Cortex of kidney (tissue), 1 donor: Measurements from ENCODE around the gene CAMKV.
"Not testable (repeated sequence)": the region's sequence is repeated elsewhere in the genome, so short reads cannot be mapped to it uniquely, and the experiment has no call there.

Source experiments
- DNase-seq: peaks from one replicate; lab custom pipeline; 2025; lab: John Stamatoyannopoulos, UW

Gene CAMKV, protein sequence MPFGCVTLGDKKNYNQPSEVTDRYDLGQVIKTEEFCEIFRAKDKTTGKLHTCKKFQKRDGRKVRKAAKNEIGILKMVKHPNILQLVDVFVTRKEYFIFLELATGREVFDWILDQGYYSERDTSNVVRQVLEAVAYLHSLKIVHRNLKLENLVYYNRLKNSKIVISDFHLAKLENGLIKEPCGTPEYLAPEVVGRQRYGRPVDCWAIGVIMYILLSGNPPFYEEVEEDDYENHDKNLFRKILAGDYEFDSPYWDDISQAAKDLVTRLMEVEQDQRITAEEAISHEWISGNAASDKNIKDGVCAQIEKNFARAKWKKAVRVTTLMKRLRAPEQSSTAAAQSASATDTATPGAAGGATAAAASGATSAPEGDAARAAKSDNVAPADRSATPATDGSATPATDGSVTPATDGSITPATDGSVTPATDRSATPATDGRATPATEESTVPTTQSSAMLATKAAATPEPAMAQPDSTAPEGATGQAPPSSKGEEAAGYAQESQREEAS

DNA sequence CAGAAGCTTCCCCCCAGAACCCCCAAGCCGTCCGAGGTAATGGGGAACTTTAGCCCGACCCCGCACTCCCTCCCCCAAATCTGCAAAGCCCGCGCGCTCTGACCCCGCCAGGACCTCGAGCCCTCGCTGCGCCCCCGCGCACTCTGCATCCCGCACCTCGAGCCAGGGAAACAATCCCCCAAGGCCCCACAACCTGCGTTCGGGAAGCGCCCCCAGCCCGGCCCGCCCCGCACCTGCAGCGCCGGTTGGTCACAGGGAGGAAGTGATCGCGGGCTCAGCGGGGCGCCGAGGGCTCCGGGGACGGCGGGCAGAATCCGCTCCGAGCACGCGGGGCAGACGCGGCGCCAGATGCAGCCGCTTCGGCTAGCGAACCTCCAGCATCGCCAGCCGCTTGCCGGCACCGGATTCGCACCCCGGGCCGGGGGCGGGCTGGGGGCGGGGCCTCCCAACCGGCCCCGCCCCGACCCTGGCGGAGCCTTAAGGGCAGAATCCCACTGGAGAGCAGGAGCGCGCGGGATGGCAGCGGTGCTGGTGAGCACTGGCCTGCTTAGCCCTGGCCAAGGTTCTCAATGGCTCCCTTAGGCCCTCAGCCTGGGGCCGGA is at the start of gene CAMKV:
CAMKV (minus strand) TSS at position 382 of the 602 bp plus-strand sequence. CDS start 7,518 bp downstream, outside the sequence.
- DNase-seq: no peak

DNA sequence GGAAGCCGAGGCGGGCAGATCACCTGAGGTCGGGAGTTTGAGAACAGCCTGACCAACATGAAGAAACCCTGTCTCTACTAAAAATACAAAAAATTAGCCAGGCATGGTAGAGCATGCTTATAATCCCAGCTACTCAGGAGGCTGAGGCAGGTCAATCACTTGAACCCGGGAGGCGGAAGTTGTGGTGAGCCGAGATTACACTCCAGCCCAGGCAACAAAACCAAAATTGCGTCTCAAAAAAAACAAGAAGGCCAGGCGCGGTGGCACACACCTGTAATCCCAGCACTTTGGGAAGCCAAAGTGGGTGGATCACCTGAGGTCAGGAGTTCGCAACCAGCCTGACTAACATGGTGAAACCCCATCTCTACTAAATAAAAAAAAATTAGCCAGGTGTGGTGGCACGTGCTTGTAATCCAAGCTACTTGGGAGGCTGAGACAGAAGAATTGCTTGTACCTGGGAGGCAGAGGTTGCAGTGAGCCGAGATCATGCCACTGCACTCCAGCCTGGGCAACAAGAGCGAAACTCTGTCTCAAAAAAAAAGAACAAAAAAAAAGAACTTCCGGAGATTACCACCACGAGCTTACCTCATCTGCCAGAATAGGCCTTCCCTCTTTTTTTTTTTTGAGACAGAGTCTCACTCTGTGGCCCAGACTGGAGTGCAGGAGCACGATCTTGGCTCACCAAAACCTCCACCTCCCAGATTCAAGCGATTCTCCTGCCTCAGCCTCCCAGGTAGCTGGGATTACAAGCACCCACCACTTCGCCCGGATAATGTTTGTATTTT is 48.3 kb upstream of the CAMKV start:
- not testable (repeated sequence) for DNase-seq

DNA sequence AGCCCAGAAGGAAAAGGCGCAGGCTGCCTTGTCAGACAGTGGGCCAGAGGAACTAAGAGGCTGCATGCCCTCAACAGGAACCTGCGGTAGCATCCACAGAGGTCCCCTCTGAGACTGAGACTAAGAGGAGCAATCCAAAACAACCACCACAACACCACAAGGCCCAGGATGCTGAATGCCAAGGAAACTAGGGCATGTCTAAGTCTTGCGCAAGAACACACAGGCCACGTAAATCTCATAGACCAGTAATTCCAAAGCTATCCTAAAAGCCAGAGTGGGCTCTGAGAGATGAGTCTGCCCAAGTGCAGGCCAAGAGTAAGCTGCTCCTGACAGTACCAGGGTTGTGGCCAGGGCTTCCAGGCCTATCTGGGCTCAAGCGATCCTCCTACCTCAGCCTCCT is 47.0 kb upstream of the CAMKV start:
- no peak for DNase-seq

DNA sequence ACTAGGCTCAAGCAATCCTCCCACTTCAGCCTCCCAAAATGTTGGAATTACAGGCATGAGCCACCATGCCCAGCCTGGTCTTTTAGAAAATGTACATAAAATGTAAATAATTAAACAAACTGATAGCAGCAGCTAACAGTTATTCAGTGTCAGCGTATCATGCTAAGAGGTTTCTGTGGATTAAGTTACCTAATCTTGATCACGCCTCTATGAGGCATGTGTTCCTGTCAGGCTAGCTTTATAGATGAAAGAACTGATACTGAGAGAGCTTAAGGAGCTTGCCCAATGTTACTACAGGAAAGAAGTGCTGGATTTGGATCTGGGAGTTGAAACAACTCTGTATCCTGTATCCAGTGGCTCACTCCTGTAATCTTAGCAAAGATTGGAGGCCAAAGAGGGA is 45.2 kb upstream of the CAMKV start:
- DNase-seq: no peak

DNA sequence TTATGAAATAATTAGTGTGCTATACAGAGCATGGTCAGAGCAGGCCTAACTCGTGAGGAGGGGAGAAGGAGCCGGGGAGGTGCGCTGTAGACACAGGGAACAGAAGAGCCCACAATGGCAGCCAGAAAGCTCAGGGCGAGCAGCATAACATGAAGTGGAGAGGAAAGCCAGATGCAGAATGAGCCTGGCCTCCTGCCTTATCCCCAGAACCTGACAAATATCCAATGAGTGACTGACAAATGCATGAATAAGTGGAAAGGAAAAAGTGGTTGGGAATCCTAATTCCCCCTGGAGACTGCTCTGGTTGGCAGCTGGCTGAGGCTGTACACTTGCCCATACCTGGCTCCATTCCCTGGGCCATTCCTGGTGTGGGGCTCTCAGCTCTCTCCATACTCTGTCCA is 43.2 kb upstream of the CAMKV start:
- no peak for DNase-seq

DNA sequence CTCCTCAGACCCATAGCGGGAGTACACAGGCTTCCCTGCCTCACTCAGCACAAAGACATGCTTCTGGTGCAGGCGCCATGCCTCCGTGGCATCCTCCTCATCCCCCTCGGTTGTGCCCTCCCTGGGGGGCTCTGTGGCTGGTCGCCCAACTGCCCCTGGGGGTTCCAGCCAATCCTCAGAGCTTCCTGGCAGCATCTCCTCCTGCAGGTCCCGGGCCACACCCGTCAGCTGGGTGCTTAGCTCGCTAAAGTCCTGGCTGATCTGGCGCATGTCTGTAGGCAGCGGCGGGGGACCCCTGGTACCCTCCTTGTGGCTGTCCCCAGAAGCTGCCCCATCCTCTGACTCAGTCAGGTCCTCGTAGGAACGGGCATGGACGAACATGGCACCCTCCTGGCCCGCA is 41.9 kb upstream of the CAMKV start:
- no peak for DNase-seq

DNA sequence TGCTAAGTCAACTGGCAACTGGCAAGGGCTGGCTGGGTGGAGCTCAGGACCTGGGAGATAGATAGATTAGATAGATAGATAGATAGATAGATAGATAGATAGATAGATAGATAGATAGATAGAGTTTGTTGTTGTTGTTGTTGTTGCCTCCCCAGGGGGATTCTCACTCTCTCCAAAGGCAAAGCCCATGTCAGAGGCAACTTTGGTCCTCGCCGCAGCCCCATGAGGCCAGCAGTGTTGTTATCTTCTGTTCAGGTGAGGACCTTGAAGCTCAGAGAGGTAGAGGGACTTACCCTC is 41.4 kb upstream of the CAMKV start:
- no peak for DNase-seq

DNA sequence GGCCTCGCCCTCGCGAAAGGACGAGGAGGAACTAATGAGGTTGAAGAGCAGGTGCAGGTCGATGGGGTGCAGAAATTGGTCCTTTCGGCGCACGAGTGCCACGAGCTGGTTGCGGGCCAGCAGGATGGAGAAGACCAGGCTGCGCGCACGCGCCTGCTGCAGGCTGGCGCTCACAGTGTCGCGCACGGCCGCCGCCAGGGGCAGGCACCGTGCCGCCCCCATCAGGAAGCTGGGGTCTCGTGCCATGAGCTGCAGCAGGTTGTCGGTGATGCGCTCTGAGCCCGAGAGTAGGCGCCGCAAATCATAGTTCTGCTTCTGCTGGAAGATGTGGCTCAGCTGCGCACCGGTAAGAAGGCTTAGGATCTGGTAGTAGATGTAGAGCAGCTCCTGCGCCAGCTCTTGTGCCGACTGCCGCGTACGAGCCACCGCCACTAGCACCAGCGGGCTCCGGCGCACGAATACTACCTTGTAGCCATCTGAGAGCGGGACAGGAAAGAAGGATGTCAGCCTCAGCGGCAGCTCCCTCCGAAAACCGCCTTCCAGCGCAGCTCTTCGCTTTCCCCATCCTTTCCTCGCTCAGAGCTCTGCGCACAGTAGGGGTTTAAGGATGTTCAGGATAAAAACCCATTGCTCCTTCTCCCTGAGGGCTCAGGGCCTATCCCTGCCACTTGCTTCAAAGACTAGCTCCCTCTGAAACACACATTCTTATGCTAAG is 40.9 kb upstream of the CAMKV start:
- DNase-seq: no peak

DNA sequence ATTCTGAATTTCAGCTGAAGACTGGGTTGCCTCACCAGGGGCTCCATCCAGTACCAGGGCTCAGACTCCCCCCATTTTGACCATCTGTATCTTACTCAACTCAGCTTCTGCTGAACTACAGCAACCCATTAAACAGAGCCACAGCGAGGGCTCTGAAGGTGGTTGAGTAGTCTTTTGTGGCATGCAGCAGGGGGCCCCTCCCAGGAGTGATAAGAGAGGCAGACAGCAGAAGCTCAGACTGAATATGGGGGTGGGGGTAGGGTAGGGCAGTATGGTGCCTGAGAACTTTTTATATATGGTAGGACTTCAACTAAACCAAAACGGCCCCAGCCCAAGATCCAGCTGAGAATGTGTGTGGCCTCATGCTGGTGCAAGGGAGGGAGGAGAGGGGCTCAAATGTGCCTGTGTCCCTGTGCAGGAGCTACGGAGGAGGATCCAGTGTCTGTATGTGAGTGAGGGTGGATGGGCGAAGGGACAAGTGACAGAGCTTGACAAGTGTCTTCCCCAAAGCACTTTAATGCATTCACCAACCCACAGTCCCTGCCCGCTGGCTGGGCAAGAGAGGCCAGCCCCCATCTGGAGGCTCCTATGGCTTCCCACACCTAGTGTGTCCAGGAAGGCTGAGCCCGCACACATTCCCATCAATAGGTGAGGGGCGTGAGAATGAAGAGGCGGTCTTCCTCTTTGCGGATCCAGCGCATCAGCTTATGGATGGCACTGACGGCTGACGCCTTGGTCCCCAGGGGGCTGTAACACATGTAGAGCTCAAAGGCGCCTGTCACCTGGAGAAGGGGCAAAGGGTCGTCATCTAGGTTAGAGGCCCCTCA is 38.9 kb upstream of the CAMKV start:
- no peak for DNase-seq

DNA sequence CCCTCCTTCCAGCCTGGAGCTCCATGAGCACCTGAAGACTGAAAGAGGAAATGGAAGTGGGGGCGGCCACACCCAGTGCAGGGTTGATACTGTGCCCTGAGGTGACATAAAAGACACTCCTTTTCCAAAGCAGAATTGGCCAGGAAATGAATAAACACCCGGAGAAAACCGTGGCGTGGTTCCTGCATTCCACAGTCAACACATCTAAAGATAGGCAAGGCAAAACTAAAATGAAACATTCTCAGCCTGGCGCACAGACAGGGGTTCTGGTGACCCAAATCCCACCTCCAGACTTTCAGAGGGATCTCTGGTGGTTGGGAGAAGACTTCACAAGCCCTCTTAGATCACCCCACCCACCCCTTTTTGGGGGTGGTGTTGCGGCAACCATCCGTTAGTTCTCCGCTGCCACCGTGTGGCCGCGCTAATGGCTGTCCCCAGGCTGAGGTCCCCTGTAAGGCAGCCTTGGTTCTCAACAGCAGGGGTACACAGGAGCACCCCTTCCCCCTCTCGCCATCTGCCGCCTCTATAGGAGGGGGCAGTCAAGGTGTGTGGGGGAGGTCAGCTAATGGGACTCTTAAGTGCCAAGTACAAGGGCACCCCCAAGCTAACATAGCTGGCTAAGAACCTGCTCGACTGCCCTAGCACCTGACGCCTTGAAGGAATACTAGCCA is 36.5 kb upstream of the CAMKV start:
- DNase-seq: no peak

DNA sequence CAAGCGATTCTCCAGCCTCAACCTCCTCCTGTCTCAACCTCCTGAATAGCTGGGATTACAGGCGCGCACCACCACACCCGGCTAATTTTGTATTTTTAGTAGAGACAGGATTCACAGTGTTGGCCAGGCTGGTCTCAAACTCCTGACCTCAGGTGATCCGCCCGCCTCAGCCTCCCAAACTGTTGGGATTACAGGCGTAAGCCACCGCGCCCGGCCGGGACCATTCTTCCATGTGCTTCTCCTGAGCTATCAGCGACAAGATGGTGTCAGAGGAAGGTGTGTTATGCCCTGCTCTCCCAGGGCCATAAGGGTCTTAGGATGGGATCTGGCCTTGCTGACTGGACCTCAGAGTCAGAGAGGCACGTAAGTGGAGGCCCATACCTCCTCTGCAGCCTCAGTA is 34.7 kb upstream of the CAMKV start:
- not testable (repeated sequence) for DNase-seq

DNA sequence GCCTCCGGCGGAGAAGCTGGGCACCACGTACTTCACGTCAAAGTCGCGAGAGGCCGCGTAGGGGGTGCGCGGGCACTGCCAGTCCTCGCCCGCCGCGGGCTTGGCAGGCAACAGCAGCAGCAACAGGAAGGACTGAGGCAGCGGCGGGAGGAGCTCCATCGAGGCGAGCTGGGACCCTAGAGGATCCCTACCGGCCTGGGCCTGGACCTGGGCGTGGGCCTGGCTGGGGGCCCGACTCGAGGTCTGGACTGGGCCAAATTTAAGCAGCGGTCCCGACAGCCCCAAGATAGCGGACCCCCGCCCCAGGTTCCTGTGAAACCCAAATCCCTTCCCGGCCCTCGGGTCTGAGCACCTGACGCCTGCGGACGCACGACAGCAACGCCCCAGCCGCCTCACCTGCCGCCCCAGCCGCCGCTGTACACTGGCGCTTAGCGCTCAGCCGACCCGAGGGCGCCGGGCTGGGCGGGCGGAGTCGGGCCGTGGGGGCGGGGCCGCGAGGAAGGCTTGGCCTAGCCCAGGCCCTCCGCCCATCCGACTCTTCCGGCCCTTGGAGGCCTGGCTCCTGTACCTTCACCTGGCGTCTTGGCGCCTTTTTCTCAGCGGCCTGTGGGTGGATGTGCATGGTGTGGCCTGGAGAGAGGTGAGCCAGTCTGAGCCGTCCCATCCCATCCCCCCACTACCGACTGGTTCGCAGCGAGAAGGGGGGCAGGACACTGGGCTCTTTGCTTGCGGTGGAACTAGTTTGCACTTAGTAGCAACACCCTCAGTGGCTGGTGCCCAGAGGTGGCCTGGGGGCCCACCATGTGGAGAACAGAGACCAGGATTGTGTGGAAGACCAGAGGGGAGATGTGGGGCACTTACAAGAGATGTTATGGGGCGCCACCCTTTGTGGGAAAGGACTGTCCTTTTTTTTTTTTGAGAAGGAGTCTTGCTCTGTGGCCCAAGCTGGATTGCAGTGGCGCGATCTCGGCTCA is 34.0 kb upstream of the CAMKV start, which contains the start of gene MST1R:
MST1R (minus strand) TSS at position 423 of the 974 bp plus-strand sequence; CDS start at position 159, 264 bp downstream.
- no peak for DNase-seq

DNA sequence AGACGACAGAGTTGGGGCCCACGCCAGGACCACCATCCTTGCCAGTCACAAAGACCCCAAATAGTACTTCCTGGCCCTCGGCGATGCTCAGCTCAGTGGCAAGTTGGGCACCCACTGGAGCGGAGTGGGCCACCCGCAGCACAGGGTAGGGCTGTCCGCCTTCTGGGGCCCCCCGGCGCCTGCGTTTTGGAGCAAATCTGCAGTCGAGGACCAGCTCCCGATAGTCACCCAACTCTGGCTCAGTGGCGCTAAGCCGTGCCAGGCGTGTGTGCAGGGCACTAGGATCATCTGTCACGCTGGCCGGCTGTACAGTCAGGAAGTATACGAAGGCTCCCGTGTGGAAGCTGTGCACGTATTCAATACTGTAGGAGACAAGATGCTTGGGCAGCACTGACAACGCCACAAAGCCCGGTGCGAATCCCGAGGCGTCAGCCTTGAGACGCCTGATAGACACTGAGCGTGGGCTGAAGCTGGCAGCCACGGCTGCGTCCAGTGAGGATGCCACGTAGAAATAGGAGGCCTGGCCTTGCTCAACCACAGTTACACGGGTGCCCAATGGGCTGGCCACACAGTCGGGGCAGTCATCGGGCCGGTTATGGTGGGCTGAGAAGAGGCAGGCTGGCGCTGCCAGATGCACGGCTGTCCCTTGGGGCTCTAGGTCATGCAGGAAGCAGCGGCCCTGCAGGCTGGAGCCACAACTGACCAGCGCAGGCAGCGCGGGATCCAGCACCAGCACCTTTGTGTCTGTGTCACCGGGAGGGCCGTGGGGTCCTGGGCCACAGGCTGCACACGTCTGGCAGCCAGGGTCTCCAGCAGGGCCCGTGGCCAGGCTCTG is 33.0 kb upstream of the CAMKV start:
- no peak for DNase-seq

DNA sequence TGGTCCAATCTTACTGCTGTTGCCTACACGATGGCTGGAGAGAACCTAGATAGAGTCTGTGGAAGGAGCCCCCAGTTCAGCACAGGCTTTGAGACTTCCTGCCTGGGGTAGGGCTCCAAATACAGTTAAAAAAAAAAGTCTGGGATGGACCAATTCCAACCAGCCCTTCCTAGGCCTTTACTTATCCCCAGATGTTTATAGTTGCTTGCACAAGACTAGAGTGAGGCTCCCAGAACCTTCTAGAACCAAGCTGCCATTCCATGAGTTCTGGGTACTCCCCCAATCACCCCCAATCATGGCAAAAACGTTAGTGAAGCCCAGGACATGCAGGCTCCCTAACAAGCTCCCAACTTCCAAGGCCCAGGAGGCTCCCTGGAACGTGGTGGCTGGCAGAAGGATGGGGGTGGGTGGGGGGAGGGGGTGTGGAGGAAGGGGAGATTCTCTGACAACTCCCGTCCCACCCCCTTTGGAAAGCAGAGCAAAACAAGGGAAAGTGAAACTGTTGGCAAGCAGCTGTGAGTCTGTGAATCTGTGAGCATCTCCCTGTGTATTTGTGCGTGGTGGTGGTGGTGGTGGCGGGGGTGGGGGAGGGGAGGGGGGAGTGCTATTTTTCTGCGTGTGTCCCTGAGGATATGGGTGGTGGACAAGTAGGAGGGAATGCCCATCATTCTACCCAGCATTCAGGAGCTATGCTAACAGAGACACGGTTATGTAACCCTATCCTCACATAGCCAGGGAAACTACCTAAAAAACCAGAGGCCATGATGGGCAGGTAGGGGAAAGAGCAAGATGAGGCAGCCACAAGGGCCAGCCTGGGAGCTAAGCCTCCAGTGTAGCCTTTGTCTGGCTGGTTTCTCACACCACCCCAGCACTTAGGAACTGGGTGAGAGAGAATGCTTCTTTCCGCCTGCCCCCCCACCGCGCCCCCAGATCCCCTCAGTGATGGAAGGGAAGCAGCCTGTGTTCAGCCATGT is 31.9 kb upstream of the CAMKV start:
- DNase-seq: no peak

DNA sequence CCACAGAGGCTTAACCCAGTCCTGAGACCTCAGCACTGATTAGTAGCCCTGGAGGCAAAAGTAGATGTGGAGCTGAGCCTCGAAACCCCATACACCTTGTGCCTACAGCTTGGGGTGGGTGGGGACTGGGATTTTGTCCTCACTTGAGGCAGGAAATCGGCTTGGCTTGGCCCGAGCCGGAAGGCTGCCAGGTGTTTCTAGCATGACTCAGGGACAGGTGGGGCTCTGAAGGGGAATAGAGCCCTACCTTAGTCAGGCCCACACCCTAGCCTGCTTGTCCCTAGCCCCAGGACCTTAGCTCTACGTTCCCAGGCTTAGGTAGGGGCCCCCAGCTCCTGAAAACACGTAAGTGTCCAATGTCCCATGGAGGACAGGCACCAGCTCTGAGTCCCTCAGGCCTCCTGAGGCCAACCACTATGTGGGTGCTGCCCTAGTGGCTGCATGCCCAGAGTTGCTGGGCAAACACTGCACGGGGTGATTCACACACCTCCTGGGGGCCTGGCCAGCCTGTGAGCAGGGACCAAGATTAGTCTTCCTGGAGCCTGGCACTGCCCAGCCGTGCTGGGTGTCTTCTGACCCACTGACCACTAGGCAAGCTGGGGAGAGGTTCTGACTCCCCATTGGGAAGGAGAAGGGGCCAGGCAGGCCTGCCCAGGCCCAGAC is 30.9 kb upstream of the CAMKV start:
- no peak for DNase-seq

DNA sequence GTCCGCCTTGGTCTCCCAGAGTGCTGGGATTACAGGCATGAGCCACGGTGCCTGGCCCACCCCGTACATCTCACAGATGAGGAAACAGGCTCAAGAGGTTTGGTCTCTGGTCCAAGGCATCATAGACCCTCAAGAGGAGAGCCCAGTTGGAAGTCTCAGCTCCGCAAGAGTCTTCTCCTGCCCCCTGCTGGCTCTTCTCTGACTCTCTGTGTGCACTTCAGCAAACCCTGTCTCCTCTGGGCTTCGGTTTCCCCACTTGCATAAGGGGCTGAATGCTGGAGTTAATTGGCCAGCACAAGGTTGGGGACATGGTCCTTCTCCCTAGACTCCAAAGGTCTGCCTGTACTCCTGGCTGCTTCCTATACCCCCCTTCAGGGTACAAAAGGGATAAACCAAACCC is 30.1 kb upstream of the CAMKV start:
- no peak for DNase-seq

DNA sequence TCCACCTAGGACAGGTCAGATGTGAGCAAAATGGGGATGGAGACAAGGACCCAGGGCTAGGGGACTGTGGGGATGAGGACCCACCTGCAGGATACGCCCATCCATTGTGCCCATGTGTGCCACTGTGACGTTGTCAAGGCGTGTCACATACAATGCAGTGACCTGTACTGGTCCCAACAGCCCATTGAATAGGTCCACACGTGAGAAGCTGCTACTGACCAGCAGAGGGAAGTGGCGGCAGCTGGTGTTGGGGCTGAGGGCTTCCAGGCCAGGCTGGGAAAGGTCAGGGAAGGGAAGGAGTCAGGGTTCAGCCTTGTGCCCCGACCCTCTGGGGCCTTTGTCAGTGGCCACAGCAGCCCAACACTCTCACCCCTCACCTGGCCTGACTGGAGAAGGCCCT is 29.3 kb upstream of the CAMKV start:
- no peak for DNase-seq
